K562 (cell line): Measurements from ENCODE around the gene C2CD2L. TPM values are rescaled to one million over a fixed set of nuclear protein-coding genes. Genes with fewer than 3 reads are reported as not detected.

ENCODE experiments used
- CBFB ChIP-seq: sonication (generic); formaldehyde crosslinking; IDR thresholded peaks from 2 replicates; pipeline ENCODE4 v1.4.0; 2020; ENCODE audit warnings: mild to moderate bottlenecking, missing genetic modification reagents
- CXXC5 ChIP-seq: fragments of 250-450 bp; sonication (Bioruptor Pico); IDR thresholded peaks from 2 replicates; pipeline ENCODE4 v1.8.0; 2022; ENCODE audit warnings: inconsistent platforms, mild to moderate bottlenecking, moderate library complexity
- HNRNPL ChIP-seq: fragments of 200-400 bp; formaldehyde crosslinking; IDR thresholded peaks from 2 replicates; pipeline ENCODE4 v1.6.1; 2017; ENCODE audit warnings: low read depth, mild to moderate bottlenecking, low read length
- KLF1 ChIP-seq: fragments of 450-650 bp; IDR thresholded peaks from 2 replicates; pipeline ENCODE4 v1.6.1; 2016; ENCODE audit warnings: missing genetic modification characterization, missing compliant biosample characterization
- NFYB ChIP-seq: IDR thresholded peaks from 2 replicates; pipeline ENCODE4 v1.6.1; 2011; ENCODE audit warnings: mild to moderate bottlenecking, moderate library complexity; ENCODE audit not compliant: insufficient read length; ENCODE audit errors: extremely low read depth
- PHF20 ChIP-seq: fragments of 450-650 bp; IDR thresholded peaks from 2 replicates; pipeline ENCODE4 v1.6.1; 2018; ENCODE audit not compliant: partially characterized antibody
- POLR2AphosphoS2 ChIP-seq: IDR thresholded peaks from 2 replicates; pipeline ENCODE4 v1.6.1; 2012; ENCODE audit warnings: low read length, improper control_type of control experiment
- POLR2AphosphoS5 ChIP-seq: IDR thresholded peaks from 2 replicates; pipeline ENCODE4 v1.6.1; 2011; ENCODE audit warnings: mild to moderate bottlenecking, low read depth, low read length, moderate library complexity; ENCODE audit not compliant: control insufficient read depth, insufficient read depth
- SMARCC2 ChIP-seq: fragments of 450-650 bp; IDR thresholded peaks from 2 replicates; pipeline ENCODE4 v1.6.1; 2017; ENCODE audit warnings: antibody characterized with exemption, moderate library complexity, mild to moderate bottlenecking, low read depth
- SP1 ChIP-seq: sonication (generic); formaldehyde crosslinking; IDR thresholded peaks from 2 replicates; pipeline ENCODE4 v1.8.1; 2022; ENCODE audit warnings: mild to moderate bottlenecking, missing genetic modification reagents
- SUPT5H ChIP-seq: fragments of 450-650 bp; IDR thresholded peaks from 2 replicates; pipeline ENCODE4 v1.6.1; 2016
- TRIM28 ChIP-seq: fragments of 450-650 bp; IDR thresholded peaks from 2 replicates; pipeline ENCODE4 v1.6.1; 2017
- ZNF583 ChIP-seq: fragments of 250-450 bp; sonication (Bioruptor Pico); IDR thresholded peaks from 2 replicates; pipeline ENCODE4 v1.4.0; 2020
- ZNF584 ChIP-seq: fragments of 200-800 bp; sonication (Bioruptor generic); IDR thresholded peaks from 2 replicates; pipeline ENCODE4 v1.6.1; 2016; ENCODE audit warnings: low read depth, mild to moderate bottlenecking, missing genetic modification characterization, missing compliant biosample characterization
- ZNF717 ChIP-seq: fragments of 250-450 bp; sonication (Bioruptor Pico); IDR thresholded peaks from 2 replicates; pipeline ENCODE4 v1.5.0; 2021
- polyA plus RNA-seq, 8 experiments: library from polyadenylated mRNA; depleted of rRNA in 4 of 8; stranded (reverse) in 5 of 8; unstranded in 3 of 8; fragments of >200 nt; fragmentation: Nextera tagmentation in 2 of 8; fragmentation: Illumina TruSeq in 1 of 8; extraction: Ambion mirVana in 2 of 8; extraction: Trizol in 1 of 8; gene quantifications; 2 replicates each; pipeline versions ENCODE4 v1.2.1 to v1.2.3, GENCODE V29; 2011 to 2014; ENCODE audit warnings: inconsistent platforms in 1 of 8, missing spikeins in 1 of 8
- total RNA-seq, 7 experiments: library from RNA; depleted of rRNA in 6 of 7; stranded (reverse); fragments of >200 nt in 6 of 7; fragmentation: Illumina TruSeq in 2 of 7; extraction: Trizol in 2 of 7; gene quantifications; 2 replicates each; pipeline versions ENCODE4 v1.2.1 to v1.2.3, GENCODE V29; 2011 to 2021; ENCODE audit warnings: low replicate concordance in 1 of 7
- TF ChIP-seq, protein P1 (sequence below): fragments of 250-450 bp; sonication (Bioruptor Pico); IDR thresholded peaks from 2 replicates; pipeline ENCODE4 v1.6.1; 2021; ENCODE audit warnings: mild to moderate bottlenecking
- TF ChIP-seq, protein P2 (sequence below): sonication (generic); formaldehyde crosslinking; IDR thresholded peaks from 2 replicates; pipeline ENCODE4 v1.8.0; 2023; ENCODE audit warnings: missing genetic modification reagents, mild to moderate bottlenecking, borderline replicate concordance
- TF ChIP-seq, protein P3 (sequence below): fragments of 250-450 bp; sonication (Bioruptor Pico); IDR thresholded peaks from 2 replicates; pipeline ENCODE4 v1.4.0; 2020; ENCODE audit warnings: mild to moderate bottlenecking
- TF ChIP-seq, protein P4 (sequence below): IDR thresholded peaks from 2 replicates; pipeline ENCODE4 v1.6.1; 2011; ENCODE audit not compliant: insufficient read length; ENCODE audit errors: extremely low read depth
- TF ChIP-seq, protein P5 (sequence below): sonication (generic); formaldehyde crosslinking; IDR thresholded peaks from 2 replicates; pipeline ENCODE4 v1.8.0; 2022; ENCODE audit warnings: missing genetic modification reagents, mild to moderate bottlenecking, moderate library complexity, borderline replicate concordance

The C2CD2L gene
- total and polyA plus RNA-seq, 9 of the 15 experiments (the other 6 are each of a cell fraction or from before 2014, with no cell fraction given), result 0.66 to 41.2 (median 14.8) TPM

DNA sequence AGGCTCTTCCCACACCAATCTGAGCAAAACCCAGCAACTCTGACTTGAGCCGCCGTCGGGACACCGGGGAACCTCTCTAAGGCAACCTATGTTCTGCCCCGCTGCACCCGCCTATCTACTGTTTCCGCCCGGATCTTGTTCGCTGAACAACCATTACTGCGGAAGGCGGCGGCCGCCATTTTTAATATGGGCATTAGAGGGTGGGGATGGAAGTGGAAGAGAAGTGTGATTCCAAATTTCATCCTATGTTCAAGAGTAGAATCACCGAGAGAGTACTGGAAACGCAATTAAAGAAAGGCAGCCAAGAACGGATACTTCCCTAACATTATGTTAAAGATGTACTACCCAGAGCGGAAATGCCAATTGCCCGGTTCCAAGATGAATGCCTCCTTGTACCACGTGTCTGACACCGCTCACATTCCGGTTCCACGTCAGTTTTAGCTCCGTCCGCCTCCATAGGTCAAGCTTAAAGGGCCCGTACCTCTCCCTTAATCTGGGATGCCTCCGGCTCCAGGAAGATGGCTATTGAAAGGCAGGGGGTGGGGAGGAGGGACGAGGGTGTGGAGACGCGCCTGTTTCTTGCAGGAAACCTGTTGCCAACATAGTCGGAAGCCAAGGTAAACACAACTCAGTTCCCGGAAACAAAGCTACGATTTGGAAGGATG lies 5.3 kb upstream of the C2CD2L start, which contains the start of gene DPAGT1 (continued):
- TF ChIP-seq ZNF584 (CRISPR knock-in tag), result peak; percentile 75
- TF ChIP-seq NFYB, result no peak
- TF ChIP-seq, protein P1, sequence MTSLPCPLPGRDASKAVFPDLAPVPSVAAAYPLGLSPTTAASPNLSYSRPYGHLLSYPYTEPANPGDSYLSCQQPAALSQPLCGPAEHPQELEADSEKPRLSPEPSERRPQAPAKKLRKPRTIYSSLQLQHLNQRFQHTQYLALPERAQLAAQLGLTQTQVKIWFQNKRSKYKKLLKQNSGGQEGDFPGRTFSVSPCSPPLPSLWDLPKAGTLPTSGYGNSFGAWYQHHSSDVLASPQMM (CRISPR knock-in tag), result no peak
- TF ChIP-seq POLR2AphosphoS2, result no peak
- TF ChIP-seq ZNF717, result no peak
- TF ChIP-seq CBFB (CRISPR knock-in tag), result no peak
- TF ChIP-seq SUPT5H, result no peak
- TF ChIP-seq KLF1 (tag), result 0 out of 2 replicates have a peak, but pooled peaks have one; percentile 44
- TF ChIP-seq, protein P2, sequence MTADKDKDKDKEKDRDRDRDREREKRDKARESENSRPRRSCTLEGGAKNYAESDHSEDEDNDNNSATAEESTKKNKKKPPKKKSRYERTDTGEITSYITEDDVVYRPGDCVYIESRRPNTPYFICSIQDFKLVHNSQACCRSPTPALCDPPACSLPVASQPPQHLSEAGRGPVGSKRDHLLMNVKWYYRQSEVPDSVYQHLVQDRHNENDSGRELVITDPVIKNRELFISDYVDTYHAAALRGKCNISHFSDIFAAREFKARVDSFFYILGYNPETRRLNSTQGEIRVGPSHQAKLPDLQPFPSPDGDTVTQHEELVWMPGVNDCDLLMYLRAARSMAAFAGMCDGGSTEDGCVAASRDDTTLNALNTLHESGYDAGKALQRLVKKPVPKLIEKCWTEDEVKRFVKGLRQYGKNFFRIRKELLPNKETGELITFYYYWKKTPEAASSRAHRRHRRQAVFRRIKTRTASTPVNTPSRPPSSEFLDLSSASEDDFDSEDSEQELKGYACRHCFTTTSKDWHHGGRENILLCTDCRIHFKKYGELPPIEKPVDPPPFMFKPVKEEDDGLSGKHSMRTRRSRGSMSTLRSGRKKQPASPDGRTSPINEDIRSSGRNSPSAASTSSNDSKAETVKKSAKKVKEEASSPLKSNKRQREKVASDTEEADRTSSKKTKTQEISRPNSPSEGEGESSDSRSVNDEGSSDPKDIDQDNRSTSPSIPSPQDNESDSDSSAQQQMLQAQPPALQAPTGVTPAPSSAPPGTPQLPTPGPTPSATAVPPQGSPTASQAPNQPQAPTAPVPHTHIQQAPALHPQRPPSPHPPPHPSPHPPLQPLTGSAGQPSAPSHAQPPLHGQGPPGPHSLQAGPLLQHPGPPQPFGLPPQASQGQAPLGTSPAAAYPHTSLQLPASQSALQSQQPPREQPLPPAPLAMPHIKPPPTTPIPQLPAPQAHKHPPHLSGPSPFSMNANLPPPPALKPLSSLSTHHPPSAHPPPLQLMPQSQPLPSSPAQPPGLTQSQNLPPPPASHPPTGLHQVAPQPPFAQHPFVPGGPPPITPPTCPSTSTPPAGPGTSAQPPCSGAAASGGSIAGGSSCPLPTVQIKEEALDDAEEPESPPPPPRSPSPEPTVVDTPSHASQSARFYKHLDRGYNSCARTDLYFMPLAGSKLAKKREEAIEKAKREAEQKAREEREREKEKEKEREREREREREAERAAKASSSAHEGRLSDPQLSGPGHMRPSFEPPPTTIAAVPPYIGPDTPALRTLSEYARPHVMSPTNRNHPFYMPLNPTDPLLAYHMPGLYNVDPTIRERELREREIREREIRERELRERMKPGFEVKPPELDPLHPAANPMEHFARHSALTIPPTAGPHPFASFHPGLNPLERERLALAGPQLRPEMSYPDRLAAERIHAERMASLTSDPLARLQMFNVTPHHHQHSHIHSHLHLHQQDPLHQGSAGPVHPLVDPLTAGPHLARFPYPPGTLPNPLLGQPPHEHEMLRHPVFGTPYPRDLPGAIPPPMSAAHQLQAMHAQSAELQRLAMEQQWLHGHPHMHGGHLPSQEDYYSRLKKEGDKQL (CRISPR knock-in tag), result no peak
- TF ChIP-seq ZNF583 (CRISPR knock-in tag), result peak; percentile 69; the same call in 1 of the 2 replicates
- TF ChIP-seq HNRNPL, result no peak
- TF ChIP-seq, protein P3, sequence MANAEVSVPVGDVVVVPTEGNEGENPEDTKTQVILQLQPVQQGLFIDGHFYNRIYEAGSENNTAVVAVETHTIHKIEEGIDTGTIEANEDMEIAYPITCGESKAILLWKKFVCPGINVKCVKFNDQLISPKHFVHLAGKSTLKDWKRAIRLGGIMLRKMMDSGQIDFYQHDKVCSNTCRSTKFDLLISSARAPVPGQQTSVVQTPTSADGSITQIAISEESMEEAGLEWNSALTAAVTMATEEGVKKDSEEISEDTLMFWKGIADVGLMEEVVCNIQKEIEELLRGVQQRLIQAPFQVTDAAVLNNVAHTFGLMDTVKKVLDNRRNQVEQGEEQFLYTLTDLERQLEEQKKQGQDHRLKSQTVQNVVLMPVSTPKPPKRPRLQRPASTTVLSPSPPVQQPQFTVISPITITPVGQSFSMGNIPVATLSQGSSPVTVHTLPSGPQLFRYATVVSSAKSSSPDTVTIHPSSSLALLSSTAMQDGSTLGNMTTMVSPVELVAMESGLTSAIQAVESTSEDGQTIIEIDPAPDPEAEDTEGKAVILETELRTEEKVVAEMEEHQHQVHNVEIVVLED (CRISPR knock-in tag), result no peak
- TF ChIP-seq SP1 (CRISPR knock-in tag), result peak; percentile 68
- TF ChIP-seq, protein P4, sequence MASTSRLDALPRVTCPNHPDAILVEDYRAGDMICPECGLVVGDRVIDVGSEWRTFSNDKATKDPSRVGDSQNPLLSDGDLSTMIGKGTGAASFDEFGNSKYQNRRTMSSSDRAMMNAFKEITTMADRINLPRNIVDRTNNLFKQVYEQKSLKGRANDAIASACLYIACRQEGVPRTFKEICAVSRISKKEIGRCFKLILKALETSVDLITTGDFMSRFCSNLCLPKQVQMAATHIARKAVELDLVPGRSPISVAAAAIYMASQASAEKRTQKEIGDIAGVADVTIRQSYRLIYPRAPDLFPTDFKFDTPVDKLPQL, result peak; percentile 7
- TF ChIP-seq TRIM28, result 0 out of 2 replicates have a peak, but pooled peaks have one; percentile 11
- TF ChIP-seq, protein P5, sequence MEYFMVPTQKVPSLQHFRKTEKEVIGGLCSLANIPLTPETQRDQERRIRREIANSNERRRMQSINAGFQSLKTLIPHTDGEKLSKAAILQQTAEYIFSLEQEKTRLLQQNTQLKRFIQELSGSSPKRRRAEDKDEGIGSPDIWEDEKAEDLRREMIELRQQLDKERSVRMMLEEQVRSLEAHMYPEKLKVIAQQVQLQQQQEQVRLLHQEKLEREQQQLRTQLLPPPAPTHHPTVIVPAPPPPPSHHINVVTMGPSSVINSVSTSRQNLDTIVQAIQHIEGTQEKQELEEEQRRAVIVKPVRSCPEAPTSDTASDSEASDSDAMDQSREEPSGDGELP (CRISPR knock-in tag), result peak; percentile 55
- peak; percentile 86 for TF ChIP-seq PHF20
- no peak for TF ChIP-seq SMARCC2
- TF ChIP-seq CXXC5 (CRISPR knock-in tag), result peak; percentile 70
- TF ChIP-seq POLR2AphosphoS5, result no peak
